SK-N-SH (cell line): ENCODE data around the gene SNPH. TPM values are rescaled to one million over a fixed set of nuclear protein-coding genes. Genes with fewer than 3 reads are reported as not detected.
A peak's percentile ranks its signal among the peaks of the same experiment; 100 is the strongest.

Experiments
- CTCF ChIA-PET: fragments of 300-600, 350-600 bp; formaldehyde crosslinking; extraction: SDS; loops from one replicate; lab custom pipeline; 2021; lab: Yijun Ruan, JAX
- POLR2A ChIA-PET: fragments of 350-600 bp; sonication (Branson Sonifier 250); formaldehyde crosslinking; extraction: SDS; loops from one replicate; lab custom pipeline; 2020; ENCODE audit warnings: antibody characterized with exemption, inconsistent platforms; lab: Yijun Ruan, JAX
- DNase-seq: peaks from one replicate; pipeline ENCODE4 v3.0.0; 2012
- H2AFZ ChIP-seq: fragments of 200-600 bp; sonication (generic); 2 replicates; pipeline ENCODE4 v1.8.1; 2016; ENCODE audit warnings: antibody characterized with exemption, mild to moderate bottlenecking, low read depth
- H3F3A ChIP-seq: fragments of 200-600 bp; sonication (generic); replicated peaks from 2 replicates; pipeline ENCODE3; 2016; ENCODE audit warnings: antibody characterized with exemption, mild to moderate bottlenecking; ENCODE audit not compliant: insufficient read depth
- H3K27ac ChIP-seq, 2 experiments: fragments of 200-500 bp in 1 of 2; fragments of 200-600 bp in 1 of 2; sonication (Bioruptor generic) in 1 of 2; sonication (generic), shearing (Covaris generic) in 1 of 2; 2 replicates each; pipeline versions ENCODE4 v1.5.1 to v1.6.1; 2014 to 2016; ENCODE audit warnings: low read depth in 2 of 2, inconsistent platforms in 1 of 2, low read length in 1 of 2, mild to moderate bottlenecking in 1 of 2, mixed read lengths in 1 of 2
- H3K27me3 ChIP-seq: fragments of 200-600 bp; sonication (generic), shearing (Covaris generic); 2 replicates; pipeline ENCODE4 v1.6.1; 2016; ENCODE audit warnings: mixed run types; ENCODE audit not compliant: insufficient read depth
- H3K36me3 ChIP-seq, 2 experiments: fragments of 200-500 bp in 1 of 2; fragments of 200-600 bp in 1 of 2; sonication (Bioruptor generic) in 1 of 2; sonication (generic) in 1 of 2; replicated peaks in 1 of 2; 2 replicates each; pipeline versions ENCODE3 to v1.5.1; 2014 to 2016; ENCODE audit warnings: low read length in 1 of 2, mild to moderate bottlenecking in 1 of 2; ENCODE audit not compliant: insufficient read depth in 2 of 2, control insufficient read depth in 1 of 2
- H3K4me1 ChIP-seq, 2 experiments: fragments of 200-500 bp in 1 of 2; fragments of 200-600 bp in 1 of 2; sonication (Bioruptor generic) in 1 of 2; sonication (generic), shearing (Covaris generic) in 1 of 2; 2 replicates each; pipeline versions ENCODE4 v1.5.1 to v1.6.1; 2014 to 2016; ENCODE audit warnings: low read depth in 1 of 2, low read length in 1 of 2, mixed run types in 1 of 2; ENCODE audit not compliant: insufficient read depth in 2 of 2, control insufficient read depth in 1 of 2
- H3K4me2 ChIP-seq: fragments of 200-600 bp; sonication (generic), shearing (Covaris generic); 2 replicates; pipeline ENCODE4 v1.6.1; 2017; ENCODE audit warnings: mixed run types
- H3K4me3 ChIP-seq, 2 experiments: fragments of 200-500 bp in 1 of 2; fragments of 200-600 bp in 1 of 2; sonication (Bioruptor generic) in 1 of 2; sonication (generic), shearing (Covaris generic) in 1 of 2; 2 replicates each; pipeline versions ENCODE4 v1.5.1 to v1.8.1; 2014 to 2016; ENCODE audit warnings: low read depth in 2 of 2, inconsistent platforms in 1 of 2, low read length in 1 of 2, mild to moderate bottlenecking in 1 of 2, mixed read lengths in 1 of 2, moderate library complexity in 1 of 2
- H3K79me2 ChIP-seq: fragments of 200-600 bp; sonication (generic); 2 replicates; pipeline ENCODE4 v1.8.1; 2017; ENCODE audit warnings: mild to moderate bottlenecking; ENCODE audit not compliant: insufficient read depth
- H3K9ac ChIP-seq: fragments of 200-600 bp; sonication (generic); 2 replicates; pipeline ENCODE4 v1.6.1; 2017; ENCODE audit warnings: mixed run types
- H3K9me2 ChIP-seq: fragments of 200-600 bp; sonication (generic); 2 replicates; pipeline ENCODE4 v1.6.1; 2017; ENCODE audit warnings: mixed run types
- H3K9me3 ChIP-seq: fragments of 200-600 bp; sonication (generic); 2 replicates; pipeline ENCODE4 v1.6.1; 2017; ENCODE audit warnings: mixed run types, mild to moderate bottlenecking, moderate library complexity
- H4K20me1 ChIP-seq: fragments of 200-600 bp; sonication (generic); 2 replicates; pipeline ENCODE4 v1.6.1; 2017; ENCODE audit warnings: mild to moderate bottlenecking, mixed run types; ENCODE audit not compliant: insufficient read depth
- CTCF ChIP-seq: fragments of 200-600 bp; sonication (generic); IDR thresholded peaks from 2 replicates; pipeline ENCODE4 v1.6.1; 2017; ENCODE audit warnings: antibody characterized with exemption, mild to moderate bottlenecking, moderate library complexity
- ELF1 ChIP-seq: IDR thresholded peaks from 2 replicates; pipeline ENCODE4 v1.4.0; 2012
- EP300 ChIP-seq, 2 experiments: IDR thresholded peaks; 2 replicates each; pipeline versions ENCODE4 v1.4.0 to v1.6.1; 2012; ENCODE audit warnings: borderline replicate concordance in 1 of 2, low read depth in 1 of 2, low read length in 1 of 2
- EZH2phosphoT487 ChIP-seq: fragments of 200-600 bp; sonication (generic); IDR thresholded peaks from 2 replicates; pipeline ENCODE4 v1.6.1; 2017; ENCODE audit warnings: low read depth, mixed run types, mild to moderate bottlenecking, antibody characterized with exemption, moderate library complexity, borderline replicate concordance
- FOSL2 ChIP-seq: IDR thresholded peaks from 2 replicates; pipeline ENCODE4 v1.4.0; 2012; ENCODE audit warnings: low read depth, mild to moderate bottlenecking, moderate library complexity, borderline replicate concordance
- FOXJ3 ChIP-seq: sonication (generic); formaldehyde crosslinking; IDR thresholded peaks from 2 replicates; pipeline ENCODE4 v1.5.1; 2020; ENCODE audit warnings: mild to moderate bottlenecking, missing genetic modification reagents
- MAX ChIP-seq: IDR thresholded peaks from 2 replicates; pipeline ENCODE4 v1.4.0; 2012; ENCODE audit warnings: low read depth
- POLR2AphosphoS5 ChIP-seq: IDR thresholded peaks from 2 replicates; pipeline ENCODE4 v1.6.1; 2012; ENCODE audit warnings: low read depth, low read length
- RCOR1 ChIP-seq: fragments of 150-350 bp; IDR thresholded peaks from 2 replicates; pipeline ENCODE4 v1.6.1; 2017; ENCODE audit warnings: antibody characterized with exemption, low read length
- RFX5 ChIP-seq: IDR thresholded peaks from 2 replicates; pipeline ENCODE4 v1.6.1; 2012; ENCODE audit warnings: mild to moderate bottlenecking, improper control_type of control experiment, low read length
- TAF1 ChIP-seq: IDR thresholded peaks from 2 replicates; pipeline ENCODE4 v1.6.1; 2012; ENCODE audit warnings: low read depth, mild to moderate bottlenecking, low read length, moderate library complexity, borderline replicate concordance
- TCF12 ChIP-seq: IDR thresholded peaks from 2 replicates; pipeline ENCODE4 v1.4.0; 2012
- TEAD4 ChIP-seq: IDR thresholded peaks from 2 replicates; pipeline ENCODE4 v1.4.0; 2012; ENCODE audit warnings: mild to moderate bottlenecking, borderline replicate concordance; ENCODE audit not compliant: insufficient read depth
- USF1 ChIP-seq: IDR thresholded peaks from 2 replicates; pipeline ENCODE4 v1.4.0; 2012; ENCODE audit warnings: low read depth, borderline replicate concordance
- USF2 ChIP-seq: fragments of 150-350 bp; IDR thresholded peaks from 2 replicates; pipeline ENCODE4 v1.6.1; 2017; ENCODE audit warnings: antibody characterized with exemption, low read length, low read depth, borderline replicate concordance
- WGBS: methylation state at CpG from one replicate; pipeline ENCODE4 v1.1.6; 2017; ENCODE audit warnings: low lambda C conversion rate; 5-methylcytosine and 5-hydroxymethylcytosine counted together
- polyA plus RNA-seq, 3 experiments: library from polyadenylated mRNA; depleted of rRNA; stranded (reverse); fragments of >200 nt; gene quantifications; 2 replicates each; pipeline ENCODE4 v1.2.3, GENCODE V29; 2012

Gene SNPH
- polyA plus RNA-seq, 1 of the 3 experiments (the other 2 are of a cell fraction) = 2.5 TPM

- WGBS = 81% methylated on average over 4 of the region's 4 CpGs
- Histone ChIP-seq H3K36me3 (peaks cover 0 to 4% of the 10 kb centered on the region in 2 experiments), H3K4me3 (peak overlapping the region; percentile 81 to 84), H3K79me2 (no peaks in the 10 kb centered on the region; the same call in 1 of the 2 replicates), H2AFZ (peak overlapping the region; percentile 85), H3K4me2 (peak overlapping the region; percentile 95), H3K9me2 (no peaks in the 10 kb centered on the region), H3K4me1 (peaks cover 4 to 15% of the 10 kb centered on the region in 2 experiments; a peak in 2 of 4 replicates), H3K9me3 (0 out of 2 replicates have a peak, but pooled peaks cover 5% of the 10 kb centered on the region), H4K20me1 (no peaks in the 10 kb centered on the region), H3K9ac (peak overlapping the region; percentile 57), H3F3A (peaks cover 3% of the 10 kb centered on the region), H3K27me3 (no peaks in the 10 kb centered on the region), H3K27ac (peak overlapping the region in 1 of 2 experiments; percentile 47; a peak in 2 of 4 replicates)
- ChIA-PET CTCF (interaction anchor here (0.9 to 1.8 kb wide), 4 partner anchors 11 to 39 kb away, joined by 3 to 7 read pairs (median 4); partner anchors contain the start of gene RAD21L1), POLR2A (no interaction called here)
- TF ChIP-seq TAF1 (no peak), TEAD4 (no peak), CTCF (no peak), POLR2AphosphoS5 (no peak), USF2 (no peak), ELF1 (no peak), TCF12 (no peak), RFX5 (no peak), EZH2phosphoT487 (no peak), USF1 (no peak), EP300 (IDR thresholded peaks at IDR 0.05; ENCODE audit: borderline replicate concordance in 1 of 2, low read depth in 1 of 2, low read length in 1 of 2) (no peak), FOSL2 (no peak), RCOR1 (no peak), FOXJ3 (no peak), MAX (no peak)
- no peak for DNase-seq
Measured at GRCh38 chr20:1265226-1265915, 723 bp upstream of the SNPH start.
